Omental fat pad (tissue), 4 donors: ENCODE measurements around the gene BAZ1B. TPM values are rescaled to one million over a fixed set of nuclear protein-coding genes. Genes with fewer than 3 reads are reported as not detected.

Source experiments
- ATAC-seq: fragments of 150-250 bp; one replicate; pipeline ENCODE4 v1.9.1; 2016; ENCODE audit warnings: mild to moderate bottlenecking, moderate library complexity; ENCODE audit not compliant: low FRiP score
- DNase-seq: peaks from one replicate; pipeline ENCODE4 v3.0.0-alpha.2; 2019; ENCODE audit warnings: low spot score
- total RNA-seq, 4 donors: library from RNA; depleted of rRNA; stranded (reverse); fragments of >200 nt; gene quantifications; one replicate each; pipeline ENCODE4 v1.1.0, GENCODE V29; 2016
- TF ChIP-seq, protein P1 (sequence below), 3 donors: fragments of 450-650 bp; IDR thresholded peaks; one replicate each; pipeline ENCODE4 v1.5.1; 2016 to 2017; ENCODE audit warnings: antibody characterized with exemption in 3 of 3, mild to moderate bottlenecking in 3 of 3, moderate library complexity in 2 of 3

The BAZ1B gene
- total RNA-seq, 4 donors from 2014 or later, result 42.9 to 61.4 (median 54.9) TPM

DNA sequence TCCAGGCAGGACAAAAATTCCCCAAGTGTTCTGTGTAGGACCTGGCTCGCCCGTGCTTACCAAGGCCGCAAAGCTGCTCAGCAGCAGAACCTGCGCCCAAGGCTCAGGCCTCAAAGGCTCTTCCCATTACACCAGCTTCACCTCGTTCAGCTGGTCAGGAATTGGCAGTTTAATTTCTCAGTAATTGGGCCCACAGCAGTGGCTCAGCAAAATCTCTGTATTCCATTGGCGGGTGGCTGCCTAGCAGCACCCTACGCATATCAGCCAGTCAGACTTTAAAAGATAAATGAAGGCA lies 82.7 kb downstream of the BAZ1B start:
- TF ChIP-seq, protein P1, sequence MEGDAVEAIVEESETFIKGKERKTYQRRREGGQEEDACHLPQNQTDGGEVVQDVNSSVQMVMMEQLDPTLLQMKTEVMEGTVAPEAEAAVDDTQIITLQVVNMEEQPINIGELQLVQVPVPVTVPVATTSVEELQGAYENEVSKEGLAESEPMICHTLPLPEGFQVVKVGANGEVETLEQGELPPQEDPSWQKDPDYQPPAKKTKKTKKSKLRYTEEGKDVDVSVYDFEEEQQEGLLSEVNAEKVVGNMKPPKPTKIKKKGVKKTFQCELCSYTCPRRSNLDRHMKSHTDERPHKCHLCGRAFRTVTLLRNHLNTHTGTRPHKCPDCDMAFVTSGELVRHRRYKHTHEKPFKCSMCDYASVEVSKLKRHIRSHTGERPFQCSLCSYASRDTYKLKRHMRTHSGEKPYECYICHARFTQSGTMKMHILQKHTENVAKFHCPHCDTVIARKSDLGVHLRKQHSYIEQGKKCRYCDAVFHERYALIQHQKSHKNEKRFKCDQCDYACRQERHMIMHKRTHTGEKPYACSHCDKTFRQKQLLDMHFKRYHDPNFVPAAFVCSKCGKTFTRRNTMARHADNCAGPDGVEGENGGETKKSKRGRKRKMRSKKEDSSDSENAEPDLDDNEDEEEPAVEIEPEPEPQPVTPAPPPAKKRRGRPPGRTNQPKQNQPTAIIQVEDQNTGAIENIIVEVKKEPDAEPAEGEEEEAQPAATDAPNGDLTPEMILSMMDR (IDR thresholded peaks at IDR 0.05), result no peak
- DNase-seq (no peak), ATAC-seq (no peak)

DNA sequence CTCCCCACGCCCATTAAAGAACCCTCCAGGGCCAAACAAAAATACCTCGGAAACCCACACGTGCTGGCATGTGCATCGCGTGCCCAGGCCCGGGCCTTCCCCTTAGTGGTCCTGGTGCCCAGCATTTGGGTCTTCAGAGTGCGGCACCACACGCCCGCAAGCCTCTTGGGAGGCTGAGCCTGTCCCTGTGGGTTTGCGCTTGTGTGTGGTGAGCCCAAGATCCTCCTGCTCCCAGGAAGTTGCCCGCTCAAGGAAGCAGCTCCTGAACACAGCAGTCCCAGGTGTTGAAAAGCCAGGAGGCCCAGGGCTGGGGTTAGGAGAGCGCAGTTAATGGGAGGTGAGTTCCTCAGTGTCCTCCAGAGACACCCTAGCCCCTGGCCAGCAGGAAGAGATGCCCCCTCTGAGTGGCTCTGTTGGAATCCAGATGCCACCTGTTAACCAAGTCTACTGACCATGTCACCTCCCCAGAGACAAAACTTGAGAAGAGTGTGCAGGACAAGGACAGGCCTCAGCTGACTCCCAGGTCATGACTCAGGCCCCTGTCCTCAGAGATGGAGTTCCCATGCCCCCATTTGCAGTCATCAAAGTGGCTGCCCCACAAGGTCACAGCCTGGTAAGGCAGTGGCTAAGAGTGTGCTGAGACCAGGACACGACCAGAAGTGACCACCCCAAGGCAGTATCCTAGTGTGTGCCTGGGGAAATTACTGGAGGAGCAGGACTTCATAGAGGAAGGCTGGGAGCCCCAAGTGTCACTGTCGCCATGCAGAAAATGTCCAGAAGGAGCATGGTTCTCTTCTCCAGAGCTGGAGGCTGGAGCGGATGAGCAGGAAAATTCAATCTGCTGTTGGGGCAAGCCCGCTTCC lies 83.3 kb downstream of the BAZ1B start:
- DNase-seq, result no peak
- TF ChIP-seq, protein P1 (IDR thresholded peaks at IDR 0.05), result no peak
- ATAC-seq, result no peak

DNA sequence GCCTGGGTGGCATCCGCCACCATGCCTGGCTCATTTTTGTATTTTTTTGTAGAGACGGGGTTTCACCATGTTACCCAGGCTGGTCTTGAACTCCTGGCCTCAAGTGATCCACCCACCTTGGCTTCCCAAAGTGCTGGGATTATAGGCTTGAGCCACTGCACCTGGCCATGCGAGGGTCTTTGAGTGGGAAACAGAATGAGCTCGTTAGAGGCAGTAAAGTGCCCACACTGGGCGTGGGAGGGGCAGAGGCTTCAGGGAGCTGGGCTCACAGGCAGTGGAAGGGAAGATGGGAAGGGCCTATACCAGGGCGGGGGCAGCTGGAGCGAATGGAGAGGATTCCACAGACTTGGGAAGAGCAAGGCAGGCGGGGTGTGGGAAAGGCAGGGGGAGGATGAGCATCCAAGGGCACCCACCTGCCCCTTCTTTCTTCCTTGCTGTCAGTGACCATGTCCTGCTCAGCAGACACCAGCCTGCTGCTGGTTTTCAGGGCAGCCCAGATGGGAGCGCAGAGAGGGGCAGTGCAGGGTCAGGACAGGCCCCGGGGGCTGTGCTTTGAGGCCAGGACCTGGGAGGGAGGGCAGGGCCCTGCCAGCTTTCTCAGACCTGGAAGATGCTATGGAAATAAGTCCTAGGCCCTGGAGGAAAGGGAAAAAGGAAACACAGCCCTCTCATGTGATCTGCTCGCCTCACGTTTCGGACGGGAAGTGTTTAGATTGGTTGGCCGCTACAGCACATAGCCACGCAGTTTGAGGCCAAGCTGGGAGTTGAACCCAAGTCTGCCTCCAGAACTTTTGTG lies 84.3 kb downstream of the BAZ1B start:
- TF ChIP-seq, protein P1 (IDR thresholded peaks at IDR 0.05), result no peak
- no peak for ATAC-seq

DNA sequence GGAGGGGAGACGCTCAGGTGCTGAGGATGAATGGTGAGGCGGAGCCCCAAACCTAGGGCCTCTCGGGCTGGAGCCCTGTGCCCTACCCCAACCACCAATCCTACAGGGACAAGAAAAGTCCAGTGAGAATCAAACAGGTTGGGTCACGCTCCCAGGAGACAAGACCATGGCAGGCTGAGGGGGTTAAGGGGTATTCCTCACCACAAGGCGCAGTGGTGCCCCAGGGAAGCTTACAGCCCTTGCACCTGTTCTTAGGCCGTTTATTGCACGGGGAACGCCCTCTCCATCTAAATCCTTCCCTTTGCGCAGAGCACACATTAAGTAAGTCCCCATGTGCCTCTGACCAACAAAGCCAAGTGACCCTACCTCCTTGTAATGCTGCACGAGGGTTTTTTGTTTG lies 85.0 kb downstream of the BAZ1B start:
- DNase-seq, result no peak
- no peak for ATAC-seq
- TF ChIP-seq, protein P1 (IDR thresholded peaks at IDR 0.05), result no peak

More for the DNA sequence above, 84.3 kb downstream of the BAZ1B start:
- DNase-seq, result no peak

DNA sequence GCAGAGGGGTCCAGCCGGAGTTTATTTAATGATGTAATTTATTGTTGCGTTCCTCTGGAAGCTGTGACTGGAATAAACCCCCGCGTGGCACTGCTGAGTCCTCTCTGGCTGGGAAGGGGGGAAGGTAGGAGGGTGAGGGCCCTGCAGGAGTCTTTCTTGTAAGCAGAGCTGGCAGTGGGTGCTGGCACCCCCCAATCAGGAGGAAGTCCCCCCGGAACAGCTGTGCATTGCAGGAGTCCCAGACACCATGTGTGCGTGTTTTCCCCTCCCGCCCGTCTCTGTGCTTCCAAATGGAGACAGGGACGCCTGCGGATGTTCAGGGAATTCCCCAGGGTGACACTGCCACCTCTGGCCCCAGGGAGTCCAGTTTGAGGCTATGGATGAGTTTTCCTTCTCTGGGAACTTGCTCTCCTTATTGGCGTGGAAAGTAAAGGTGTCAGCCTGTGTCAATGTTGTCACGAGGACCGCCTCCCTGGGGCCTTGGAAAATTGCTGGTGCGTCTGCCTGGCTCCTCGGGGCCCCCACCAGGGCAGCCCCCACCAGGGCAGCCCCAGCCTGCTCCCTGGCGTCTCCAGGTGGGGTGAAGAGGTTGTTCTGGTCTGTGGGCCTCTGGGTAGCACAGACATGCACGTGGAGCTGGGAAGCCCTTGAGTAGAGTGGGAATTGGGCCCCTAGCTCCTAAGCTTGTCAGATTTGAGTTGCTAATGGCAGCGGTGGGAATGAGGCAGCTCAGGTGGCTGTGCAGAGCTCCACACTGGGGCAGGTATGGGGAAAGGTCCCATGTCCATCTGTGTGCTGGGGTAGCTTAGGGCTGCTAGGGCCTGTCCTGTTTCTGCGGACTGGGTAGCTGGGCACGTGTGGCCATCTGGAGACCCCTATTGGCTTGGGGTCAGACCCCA lies 85.8 kb downstream of the BAZ1B start:
- DNase-seq (no peak), ATAC-seq (no peak)
- TF ChIP-seq, protein P1 (IDR thresholded peaks at IDR 0.05), result no peak

DNA sequence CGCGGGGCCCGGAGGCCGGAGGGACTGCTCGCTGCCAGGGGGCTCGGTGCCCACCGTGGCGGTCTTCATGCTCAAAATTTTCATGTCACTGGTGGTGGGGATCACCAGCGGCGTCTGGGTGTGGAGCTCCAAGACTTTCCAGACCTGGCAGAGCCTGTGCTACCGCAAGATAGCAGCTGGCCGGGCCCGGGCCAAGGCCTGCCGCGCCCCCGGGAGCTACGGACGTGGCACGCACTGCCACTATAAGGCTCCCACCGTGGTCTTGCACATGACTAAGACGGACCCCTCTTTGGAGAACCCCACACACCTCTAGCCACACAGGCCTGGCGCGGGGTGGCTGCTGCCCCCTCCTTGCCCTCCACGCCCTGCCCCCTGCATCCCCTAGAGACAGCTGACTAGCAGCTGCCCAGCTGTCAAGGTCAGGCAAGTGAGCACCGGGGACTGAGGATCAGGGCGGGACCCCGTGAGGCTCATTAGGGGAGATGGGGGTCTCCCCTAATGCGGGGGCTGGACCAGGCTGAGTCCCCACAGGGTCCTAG lies 86.6 kb downstream of the BAZ1B start:
- TF ChIP-seq, protein P1 (IDR thresholded peaks at IDR 0.05), result no peak
- ATAC-seq (no peak), DNase-seq (no peak)
